Activated CD4-positive, alpha-beta memory T cell treated with anti-CD3 and anti-CD28 coated beads for 36 hours (primary cell): ENCODE data around the gene PSD4. TPM values are rescaled to one million over a fixed set of nuclear protein-coding genes. Genes with fewer than 3 reads are reported as not detected.

Source experiments
- CTCF ChIA-PET: fragments of 350-600 bp; sonication (Branson Sonifier 250); formaldehyde crosslinking; loops from one replicate; lab custom pipeline; 2021; ENCODE audit warnings: antibody characterized with exemption, inconsistent platforms; lab: Charles Lee
- POLR2A ChIA-PET: fragments of 350-600 bp; sonication (Branson Sonifier 250); formaldehyde crosslinking; loops from one replicate; lab custom pipeline; 2021; ENCODE audit warnings: antibody characterized with exemption; lab: Charles Lee
- DNase-seq: peaks from one replicate; pipeline ENCODE4 v3.0.0-alpha.2; 2020
- H3K27ac Mint-ChIP-seq: one replicate; pipeline ENCODE4 v1.8.0; 2021; ENCODE audit warnings: mixed read lengths
- H3K27me3 Mint-ChIP-seq: one replicate; pipeline ENCODE4 v1.8.0; 2021; ENCODE audit warnings: mixed read lengths
- H3K36me3 Mint-ChIP-seq: one replicate; pipeline ENCODE4 v1.8.0; 2021; ENCODE audit warnings: mixed read lengths
- H3K4me1 Mint-ChIP-seq: one replicate; pipeline ENCODE4 v1.8.0; 2021; ENCODE audit warnings: low read depth, mixed read lengths
- H3K4me3 Mint-ChIP-seq: one replicate; pipeline ENCODE4 v1.8.0; 2021; ENCODE audit warnings: mild to moderate bottlenecking, mixed read lengths
- H3K9me3 Mint-ChIP-seq: one replicate; pipeline ENCODE4 v1.8.0; 2021; ENCODE audit warnings: mixed read lengths
- intact Hi-C: fragments of 100-400 bp; cut with micrococcal nuclease; formaldehyde crosslinking; loops from one replicate; pipeline ENCODE4 v1.15.1; 2023
- total RNA-seq, 2 experiments: library from RNA; stranded (reverse); gene quantifications; one replicate each; pipeline ENCODE4 v1.2.3, GENCODE V29; 2021

The PSD4 gene
- total RNA-seq, 2 experiments from 2014 or later = 156 to 170 TPM

DNA sequence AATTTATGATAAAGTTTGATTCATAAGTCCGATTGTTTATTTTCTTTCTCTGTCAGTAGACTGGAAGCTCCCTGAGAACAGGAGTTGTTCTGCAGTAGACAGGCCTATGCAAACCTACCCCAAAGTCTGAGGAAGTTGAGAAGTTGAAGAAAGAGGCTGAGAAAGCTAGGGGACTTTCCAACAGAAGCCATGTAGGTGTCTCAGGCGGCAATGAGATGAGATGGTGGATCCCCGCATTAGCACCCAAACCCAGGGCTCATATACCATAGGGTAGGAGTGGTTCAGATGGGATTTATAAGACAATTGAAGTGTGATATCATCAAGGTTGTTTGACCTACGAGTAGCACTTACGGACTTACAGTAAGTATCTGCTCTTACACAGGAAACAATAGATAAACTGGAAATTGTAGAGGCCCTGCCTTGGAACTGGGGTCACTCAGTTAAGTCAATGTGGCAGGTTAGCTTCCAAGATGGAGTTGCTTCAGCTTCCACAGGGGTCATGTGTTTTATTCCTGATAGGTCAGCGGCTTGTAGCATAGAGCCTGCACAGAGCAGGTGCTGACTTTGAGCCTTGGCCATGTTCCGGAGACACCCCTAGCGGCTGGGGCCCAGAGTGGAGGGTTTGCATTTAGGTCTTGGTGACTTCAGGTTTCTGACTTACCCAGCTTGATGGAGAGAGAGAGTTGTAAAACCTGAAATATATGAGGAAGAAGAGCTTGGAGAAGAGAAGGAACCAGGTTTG, 2.3 kb upstream of the PSD4 start:
- H3K36me3 Mint-ChIP-seq = peaks cover 35% of the 10 kb centered on the region
- peaks cover 2% of the 10 kb centered on the region for H3K27me3 Mint-ChIP-seq
- H3K27ac Mint-ChIP-seq = peak overlapping the region; percentile 79
- H3K4me3 Mint-ChIP-seq = no peak overlapping the region
- peaks cover 6% of the 10 kb centered on the region for H3K9me3 Mint-ChIP-seq
- ChIA-PET POLR2A (interaction anchor here (5.3 kb wide), 1 partner anchor 14 kb away, joined by 74 read pairs; no protein-coding TSS in a partner anchor), CTCF (interaction anchor here (1.1 to 6.1 kb wide), 3 partner anchors 27 to 34 kb away, joined by 3 to 118 read pairs (median 31); no protein-coding TSS in a partner anchor)
- intact Hi-C loops = no loop called here
- peak; percentile 34 for DNase-seq
- H3K4me1 Mint-ChIP-seq = peaks cover 73% of the 10 kb centered on the region

GRCh38 chr2:113172721-113173541, 840 bp upstream of the PSD4 start:
- Mint-ChIP-seq H3K4me1 (peaks cover 74% of the 10 kb centered on the region), H3K4me3 (peak overlapping the region; percentile 95), H3K27me3 (peaks cover 2% of the 10 kb centered on the region), H3K36me3 (peaks cover 45% of the 10 kb centered on the region), H3K9me3 (peaks cover 6% of the 10 kb centered on the region), H3K27ac (peak overlapping the region; percentile 94)
- no peak for DNase-seq
- ChIA-PET POLR2A (interaction anchor here (1.0 to 5.3 kb wide), 7 partner anchors 8 to 62 kb away, joined by 3 to 74 read pairs (median 14); no protein-coding TSS in a partner anchor), CTCF (interaction anchor here (0.6 to 6.1 kb wide), 13 partner anchors 9 to 217 kb away, joined by 3 to 118 read pairs (median 6); no protein-coding TSS in a partner anchor)
- intact Hi-C loops = loop anchor here (1.0 kb wide), 1 partner anchor 15 kb away; no protein-coding TSS in a partner anchor

GRCh38 chr2:113174376-113174750, 592 bp downstream of the PSD4 start:
- H3K27me3 Mint-ChIP-seq = peaks cover 2% of the 10 kb centered on the region
- peaks cover 6% of the 10 kb centered on the region for H3K9me3 Mint-ChIP-seq
- ChIA-PET CTCF (interaction anchor here (0.8 to 6.1 kb wide), 17 partner anchors 8 to 216 kb away, joined by 3 to 118 read pairs (median 6); no protein-coding TSS in a partner anchor), POLR2A (interaction anchor here (0.7 to 5.3 kb wide), 18 partner anchors 7 to 189 kb away, joined by 3 to 74 read pairs (median 8); no protein-coding TSS in a partner anchor)
- H3K4me3 Mint-ChIP-seq = peak overlapping the region; percentile 95
- H3K36me3 Mint-ChIP-seq = peaks cover 55% of the 10 kb centered on the region
- peak overlapping the region; percentile 94 for H3K27ac Mint-ChIP-seq
- peak; percentile 40 for DNase-seq
- intact Hi-C loops = loop anchor here (1.0 to 2.0 kb wide), 4 partner anchors 36 to 90 kb away; no protein-coding TSS in a partner anchor
- H3K4me1 Mint-ChIP-seq = peaks cover 76% of the 10 kb centered on the region

DNA sequence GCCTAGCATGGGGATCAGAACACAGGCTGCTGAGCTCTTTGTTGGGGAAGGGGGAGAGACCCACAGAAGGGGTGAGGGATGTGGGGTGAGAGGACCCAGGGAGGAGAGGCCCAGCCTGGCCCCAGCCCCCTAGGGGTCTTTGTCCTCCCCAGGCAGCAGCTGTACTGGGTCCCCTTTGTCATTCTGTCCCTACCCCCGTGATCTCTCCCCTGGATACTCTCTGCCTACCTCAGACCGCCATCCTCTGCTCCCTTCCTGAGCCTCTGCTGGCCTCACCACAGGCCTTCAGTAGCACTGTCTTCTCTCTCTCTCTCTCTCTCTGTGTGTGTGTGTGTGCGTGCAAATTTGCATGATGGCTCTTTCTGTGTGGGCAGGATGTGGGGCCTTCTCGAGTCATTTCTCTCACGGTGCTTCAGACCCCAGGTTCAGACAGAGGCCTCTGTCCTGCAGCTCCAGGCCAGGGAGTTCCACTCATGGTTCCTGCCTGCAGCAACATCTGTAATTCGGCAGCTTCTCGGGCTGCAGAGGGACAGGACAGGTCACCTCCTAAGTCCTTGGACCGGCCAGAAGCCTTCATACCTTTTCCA, 1.4 kb downstream of the PSD4 start:
- H3K4me3 Mint-ChIP-seq = peak overlapping the region; percentile 95
- intact Hi-C loops = loop anchor here (2.0 kb wide), 3 partner anchors 66 to 90 kb away; no protein-coding TSS in a partner anchor
- peak; percentile 90 for DNase-seq
- peak overlapping the region; percentile 94 for H3K27ac Mint-ChIP-seq
- CTCF ChIA-PET = interaction anchor here (0.9 to 6.1 kb wide), 18 partner anchors 9 to 429 kb away, joined by 3 to 118 read pairs (median 6); no protein-coding TSS in a partner anchor
- H3K9me3 Mint-ChIP-seq = peaks cover 6% of the 10 kb centered on the region
- H3K4me1 Mint-ChIP-seq = peaks cover 77% of the 10 kb centered on the region
- peaks cover 2% of the 10 kb centered on the region for H3K27me3 Mint-ChIP-seq
- POLR2A ChIA-PET = interaction anchor here (0.7 to 5.3 kb wide), 18 partner anchors 8 to 190 kb away, joined by 3 to 74 read pairs (median 8); no protein-coding TSS in a partner anchor
- H3K36me3 Mint-ChIP-seq = peaks cover 54% of the 10 kb centered on the region

- Mint-ChIP-seq H3K4me1 (peaks cover 83% of the 10 kb centered on the region), H3K27me3 (peaks cover 2% of the 10 kb centered on the region), H3K4me3 (peak overlapping the region; percentile 95), H3K27ac (peak overlapping the region; percentile 94), H3K9me3 (peaks cover 5% of the 10 kb centered on the region), H3K36me3 (peaks cover 61% of the 10 kb centered on the region)
- peak; percentile 63 for DNase-seq
- CTCF ChIA-PET = interaction anchor here (0.7 to 6.1 kb wide), 12 partner anchors 8 to 428 kb away, joined by 3 to 118 read pairs (median 7); no protein-coding TSS in a partner anchor
- intact Hi-C loops = loop anchor here (2.0 kb wide), 3 partner anchors 65 to 91 kb away; no protein-coding TSS in a partner anchor
- POLR2A ChIA-PET = interaction anchor here (0.7 to 5.3 kb wide), 12 partner anchors 8 to 72 kb away, joined by 3 to 74 read pairs (median 11); no protein-coding TSS in a partner anchor
Observed at GRCh38 chr2:113175736-113176695, 2.2 kb downstream of the PSD4 start.

DNA sequence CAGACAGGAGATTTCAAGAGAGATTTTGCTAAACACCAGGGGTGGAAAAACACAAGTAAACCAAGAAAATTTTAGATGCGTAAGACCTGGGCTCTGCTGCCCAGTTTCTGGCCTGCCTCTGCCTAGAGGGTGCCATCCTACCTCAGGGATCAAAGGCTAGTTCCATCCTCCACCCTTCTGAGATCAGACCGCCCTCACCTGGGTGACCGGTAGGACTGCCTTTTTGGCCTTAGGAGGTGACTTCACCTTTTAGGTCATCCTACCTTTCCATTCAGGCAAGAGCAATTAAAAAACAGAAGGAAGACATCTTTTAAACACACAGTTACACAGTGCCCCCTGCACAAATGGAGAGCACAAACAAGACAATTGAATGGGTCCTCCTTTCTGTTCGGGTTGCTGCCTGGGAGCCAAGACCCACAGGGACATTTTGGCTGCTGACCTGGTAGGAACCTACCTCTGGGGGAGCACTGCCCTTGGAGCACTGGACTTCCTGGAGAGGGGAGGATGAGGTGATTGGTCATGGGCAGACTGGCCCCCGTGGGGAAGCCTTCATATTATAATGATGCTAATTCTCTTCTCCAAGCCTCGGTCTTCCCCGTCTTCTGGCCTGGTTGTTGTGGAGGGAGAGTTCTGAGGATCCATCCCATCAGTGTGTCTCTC, 3.1 kb downstream of the PSD4 start:
- H3K4me3 Mint-ChIP-seq = peak overlapping the region; percentile 95
- intact Hi-C loops = no loop called here
- peaks cover 83% of the 10 kb centered on the region for H3K4me1 Mint-ChIP-seq
- H3K27me3 Mint-ChIP-seq = peaks cover 2% of the 10 kb centered on the region
- H3K9me3 Mint-ChIP-seq = no peaks in the 10 kb centered on the region
- DNase-seq = no peak
- peak overlapping the region; percentile 77 for H3K27ac Mint-ChIP-seq
- ChIA-PET POLR2A (interaction anchor here (1.6 to 5.3 kb wide), 3 partner anchors 14 to 38 kb away, joined by 4 to 74 read pairs (median 12); no protein-coding TSS in a partner anchor), CTCF (interaction anchor here (0.7 to 6.1 kb wide), 4 partner anchors 11 to 97 kb away, joined by 3 to 118 read pairs (median 24); no protein-coding TSS in a partner anchor)
- peaks cover 58% of the 10 kb centered on the region for H3K36me3 Mint-ChIP-seq

GRCh38 chr2:113178069-113178746, 4.4 kb downstream of the PSD4 start:
- peak overlapping the region; percentile 71 for H3K27ac Mint-ChIP-seq
- peaks cover 2% of the 10 kb centered on the region for H3K27me3 Mint-ChIP-seq
- no peaks in the 10 kb centered on the region for H3K9me3 Mint-ChIP-seq
- intact Hi-C loops = no loop called here
- peaks cover 67% of the 10 kb centered on the region for H3K36me3 Mint-ChIP-seq
- H3K4me1 Mint-ChIP-seq = peaks cover 82% of the 10 kb centered on the region
- DNase-seq = peak; percentile 3
- POLR2A ChIA-PET = interaction anchor here (0.8 to 0.9 kb wide), 2 partner anchors 22 to 96 kb away, joined by 3 read pairs; no protein-coding TSS in a partner anchor
- CTCF ChIA-PET = interaction anchor here (0.6 to 1.1 kb wide), 3 partner anchors 40 to 676 kb away, joined by 3 to 5 read pairs (median 3); no protein-coding TSS in a partner anchor
- no peak overlapping the region for H3K4me3 Mint-ChIP-seq

- peak; percentile 78 for DNase-seq
- no peaks in the 10 kb centered on the region for H3K9me3 Mint-ChIP-seq
- H3K27ac Mint-ChIP-seq = peak overlapping the region; percentile 59
- intact Hi-C loops = no loop called here
- H3K4me1 Mint-ChIP-seq = peaks cover 83% of the 10 kb centered on the region
- H3K4me3 Mint-ChIP-seq = peak overlapping the region; percentile 12
- ChIA-PET POLR2A (interaction anchor here (0.8 to 0.9 kb wide), 2 partner anchors 23 to 97 kb away, joined by 3 read pairs; no protein-coding TSS in a partner anchor), CTCF (interaction anchor here (1.1 to 3.7 kb wide), 2 partner anchors 19 to 42 kb away, joined by 3 to 23 read pairs; no protein-coding TSS in a partner anchor)
- H3K27me3 Mint-ChIP-seq = peaks cover 2% of the 10 kb centered on the region
- H3K36me3 Mint-ChIP-seq = peaks cover 71% of the 10 kb centered on the region
Observed at GRCh38 chr2:113178891-113179290, 5.1 kb downstream of the PSD4 start.

DNA sequence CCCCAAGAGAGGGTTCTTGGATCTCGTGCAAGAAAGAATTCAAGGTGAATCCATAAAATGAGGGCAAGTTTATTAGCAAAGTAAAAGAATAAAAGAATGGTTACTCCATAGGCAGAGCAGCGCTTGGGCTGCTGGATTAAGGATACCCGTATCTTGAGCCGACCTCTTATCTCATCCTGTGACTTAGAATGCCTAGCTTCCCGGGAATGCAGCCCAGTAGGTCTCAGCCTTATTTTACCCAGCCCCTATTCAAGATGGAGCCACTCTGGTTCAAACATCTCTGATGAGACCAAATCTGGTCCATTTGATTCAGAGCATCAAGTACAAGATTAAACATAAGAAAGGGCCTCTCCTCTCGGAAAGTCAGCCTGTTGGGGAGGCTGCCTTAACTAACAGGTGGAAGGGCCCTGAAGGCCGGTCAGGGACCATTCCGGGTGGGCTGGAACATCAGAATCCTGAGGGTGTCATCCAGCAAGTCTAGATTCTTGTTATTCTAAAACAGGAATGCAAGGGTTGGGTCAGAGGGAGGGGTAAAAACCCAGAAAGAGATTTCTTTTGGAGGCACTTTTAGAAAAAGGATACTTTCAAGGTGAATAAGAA, 5.8 kb downstream of the PSD4 start:
- H3K36me3 Mint-ChIP-seq = peaks cover 67% of the 10 kb centered on the region
- ChIA-PET POLR2A (interaction anchor here (0.5 to 1.7 kb wide), 2 partner anchors 19 to 72 kb away, joined by 3 to 7 read pairs; no protein-coding TSS in a partner anchor), CTCF (interaction anchor here (1.1 to 5.2 kb wide), 4 partner anchors 19 to 100 kb away, joined by 5 to 56 read pairs (median 20); no protein-coding TSS in a partner anchor)

More for the DNA sequence above, 5.8 kb downstream of the PSD4 start:
- Mint-ChIP-seq H3K9me3 (no peaks in the 10 kb centered on the region), H3K4me1 (peaks cover 85% of the 10 kb centered on the region), H3K4me3 (no peak overlapping the region), H3K27ac (peak overlapping the region; percentile 59), H3K27me3 (peaks cover 2% of the 10 kb centered on the region)
- intact Hi-C loops = no loop called here
- DNase-seq = no peak
